ENCODE data around the gene RFC5. TPM values are rescaled to one million over a fixed set of nuclear protein-coding genes. Genes with fewer than 3 reads are reported as not detected.

Gene RFC5, protein sequence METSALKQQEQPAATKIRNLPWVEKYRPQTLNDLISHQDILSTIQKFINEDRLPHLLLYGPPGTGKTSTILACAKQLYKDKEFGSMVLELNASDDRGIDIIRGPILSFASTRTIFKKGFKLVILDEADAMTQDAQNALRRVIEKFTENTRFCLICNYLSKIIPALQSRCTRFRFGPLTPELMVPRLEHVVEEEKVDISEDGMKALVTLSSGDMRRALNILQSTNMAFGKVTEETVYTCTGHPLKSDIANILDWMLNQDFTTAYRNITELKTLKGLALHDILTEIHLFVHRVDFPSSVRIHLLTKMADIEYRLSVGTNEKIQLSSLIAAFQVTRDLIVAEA
- 21.0 TPM for polyA plus RNA-seq

DNA sequence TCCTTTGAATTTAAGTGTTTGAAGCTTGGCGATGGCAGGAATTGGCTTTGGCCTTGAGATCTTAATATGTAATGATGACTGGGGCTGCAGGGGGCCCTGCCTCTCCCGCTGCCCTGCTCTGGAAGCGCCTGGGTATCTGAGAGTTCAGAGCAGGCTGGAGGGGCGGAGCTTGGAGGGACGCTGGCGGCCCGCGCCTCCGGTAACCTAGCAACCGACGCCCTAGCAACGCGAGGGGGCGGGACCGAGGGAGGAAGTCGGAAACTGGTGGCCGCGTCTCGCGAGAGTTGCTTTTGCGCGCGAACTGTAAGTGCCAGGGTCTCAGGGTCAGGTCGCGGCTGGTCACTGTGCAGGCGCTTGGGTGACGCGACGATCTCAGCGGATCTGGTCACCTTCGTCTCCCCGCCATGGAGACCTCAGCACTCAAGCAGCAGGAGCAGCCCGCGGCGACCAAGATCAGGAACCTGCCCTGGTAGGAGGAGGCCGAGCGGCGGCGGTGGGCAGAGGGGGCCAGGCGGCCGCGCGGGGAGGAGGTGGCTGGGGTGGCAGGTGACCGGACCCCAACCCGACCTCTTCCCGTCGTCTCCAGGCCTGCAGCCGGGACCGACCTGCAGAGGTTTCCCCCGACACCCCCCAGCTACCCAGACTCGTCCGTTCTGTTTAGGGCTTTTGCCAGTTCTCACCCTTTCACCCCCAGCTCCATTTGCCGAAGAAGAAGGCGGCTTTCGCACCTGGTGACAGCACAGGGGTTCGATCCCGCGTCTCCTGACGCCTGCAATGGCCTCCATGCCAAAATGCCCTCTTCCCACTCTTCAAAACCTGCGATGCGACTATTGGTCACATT lies at the start of gene RFC5:
Gene RFC5, plus strand, starts transcription at position 280 of the 841 bp plus-strand sequence. Its CDS starts 125 bp downstream, at position 405.
- Mint-ChIP-seq H3K27ac (peak within 1 kb of the TSS; percentile 85 to 98 (median 90)), H3K4me1 (peaks cover 9 to 15% (median 10%) of the 10 kb centered on the region in 3 donors), H3K9me3 (no peaks in the 10 kb centered on the region), H3K36me3 (peaks cover 2% of the 10 kb centered on the region), H3K4me3 (peak within 1 kb of the TSS; percentile 88 to 96 (median 90)), H3K27me3 (no peaks in the 10 kb centered on the region)

DNA sequence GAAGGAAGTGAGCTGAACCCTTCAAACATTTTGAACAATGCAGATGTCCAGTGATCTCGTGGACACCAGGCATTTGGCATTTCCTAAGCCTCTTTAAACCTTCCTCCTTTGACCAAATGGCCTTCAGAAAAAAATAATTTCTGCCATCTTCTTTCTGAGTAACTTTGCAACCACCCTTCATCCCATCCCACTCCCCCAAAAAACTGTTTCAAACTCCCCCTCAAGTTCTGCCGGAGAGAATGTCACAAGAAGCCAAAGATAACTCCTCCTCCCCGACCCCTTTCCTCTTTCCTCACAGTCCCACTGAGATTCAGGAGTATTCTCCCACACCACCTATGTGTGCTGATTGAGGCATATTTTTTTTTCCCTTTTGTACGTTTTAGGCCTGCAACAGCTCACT lies 49.5 kb upstream of the RFC5 start:
- H3K27me3 Mint-ChIP-seq, result peaks cover 38% of the 10 kb centered on the region
- H3K9me3 Mint-ChIP-seq, result peaks cover 8 to 14% (median 9%) of the 10 kb centered on the region in 3 donors
- no peak overlapping the region for H3K4me3 Mint-ChIP-seq
- peaks cover 1% of the 10 kb centered on the region for H3K36me3 Mint-ChIP-seq
- peaks cover 0 to 3% (median 2%) of the 10 kb centered on the region in 3 donors for H3K4me1 Mint-ChIP-seq
- H3K27ac Mint-ChIP-seq, result no peak overlapping the region

DNA sequence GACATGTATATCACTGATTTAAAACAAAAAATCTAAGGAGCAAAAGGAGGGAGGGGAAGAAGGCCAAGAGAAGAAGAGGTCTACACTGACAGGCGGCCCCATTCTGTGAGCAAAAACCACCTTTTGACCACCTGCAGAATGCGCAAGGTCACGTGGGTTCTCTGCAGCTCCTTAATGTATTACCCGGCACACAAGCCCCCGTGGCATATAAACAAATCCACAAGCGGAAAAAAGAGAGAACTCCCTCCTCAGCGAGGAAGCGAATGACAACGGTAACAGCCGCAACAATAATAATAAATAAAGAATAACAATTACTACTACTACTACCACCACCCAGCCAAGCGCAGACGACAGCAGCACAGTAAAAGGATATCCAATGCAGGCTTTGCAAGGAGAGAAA lies 49.0 kb upstream of the RFC5 start:
- Mint-ChIP-seq H3K4me1 (peaks cover 0 to 3% (median 2%) of the 10 kb centered on the region in 3 donors), H3K4me3 (peak overlapping the region in 2 of 4 donors; percentile 1 to 77), H3K27me3 (peaks cover 35% of the 10 kb centered on the region), H3K9me3 (peaks cover 8 to 16% (median 11%) of the 10 kb centered on the region in 3 donors), H3K27ac (no peak overlapping the region), H3K36me3 (peaks cover 1% of the 10 kb centered on the region)

DNA sequence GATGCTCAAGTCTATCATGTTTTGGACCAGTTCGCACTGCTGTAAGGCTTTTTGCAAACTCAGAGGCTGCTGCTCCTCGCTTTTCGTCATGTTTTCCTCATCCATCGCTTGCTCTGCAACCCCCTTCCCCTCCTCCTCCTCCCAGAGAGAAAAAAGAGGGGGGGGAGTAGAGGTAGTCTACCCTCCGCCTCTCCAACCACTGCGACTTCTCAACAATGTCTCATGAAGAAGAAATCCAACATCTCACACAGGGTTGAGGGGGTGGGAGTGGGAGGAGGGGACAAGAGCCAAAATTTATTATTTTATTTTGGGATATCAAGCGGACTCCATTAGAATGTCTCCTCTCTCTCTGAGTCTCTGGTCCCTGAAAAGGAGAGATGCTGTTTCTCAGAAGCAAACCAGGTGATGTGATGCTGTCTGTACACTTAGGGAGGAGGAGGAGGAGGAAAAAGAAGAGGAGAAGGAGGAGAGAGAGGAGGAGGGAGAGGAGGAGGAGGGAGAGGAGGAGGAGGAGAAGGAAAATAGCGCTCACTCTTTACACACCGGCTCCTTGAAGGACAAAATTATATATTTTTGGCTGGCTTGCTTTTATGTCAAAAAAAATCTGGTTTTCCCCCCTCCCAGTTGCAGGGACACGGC lies 48.2 kb upstream of the RFC5 start:
- Mint-ChIP-seq H3K4me3 (peak overlapping the region in 3 of 4 donors; percentile 44 to 72 (median 47)), H3K27me3 (peaks cover 35% of the 10 kb centered on the region), H3K27ac (no peak overlapping the region), H3K9me3 (peaks cover 8 to 16% (median 11%) of the 10 kb centered on the region in 3 donors), H3K36me3 (peaks cover 3% of the 10 kb centered on the region), H3K4me1 (peaks cover 0 to 3% (median 2%) of the 10 kb centered on the region in 3 donors)

DNA sequence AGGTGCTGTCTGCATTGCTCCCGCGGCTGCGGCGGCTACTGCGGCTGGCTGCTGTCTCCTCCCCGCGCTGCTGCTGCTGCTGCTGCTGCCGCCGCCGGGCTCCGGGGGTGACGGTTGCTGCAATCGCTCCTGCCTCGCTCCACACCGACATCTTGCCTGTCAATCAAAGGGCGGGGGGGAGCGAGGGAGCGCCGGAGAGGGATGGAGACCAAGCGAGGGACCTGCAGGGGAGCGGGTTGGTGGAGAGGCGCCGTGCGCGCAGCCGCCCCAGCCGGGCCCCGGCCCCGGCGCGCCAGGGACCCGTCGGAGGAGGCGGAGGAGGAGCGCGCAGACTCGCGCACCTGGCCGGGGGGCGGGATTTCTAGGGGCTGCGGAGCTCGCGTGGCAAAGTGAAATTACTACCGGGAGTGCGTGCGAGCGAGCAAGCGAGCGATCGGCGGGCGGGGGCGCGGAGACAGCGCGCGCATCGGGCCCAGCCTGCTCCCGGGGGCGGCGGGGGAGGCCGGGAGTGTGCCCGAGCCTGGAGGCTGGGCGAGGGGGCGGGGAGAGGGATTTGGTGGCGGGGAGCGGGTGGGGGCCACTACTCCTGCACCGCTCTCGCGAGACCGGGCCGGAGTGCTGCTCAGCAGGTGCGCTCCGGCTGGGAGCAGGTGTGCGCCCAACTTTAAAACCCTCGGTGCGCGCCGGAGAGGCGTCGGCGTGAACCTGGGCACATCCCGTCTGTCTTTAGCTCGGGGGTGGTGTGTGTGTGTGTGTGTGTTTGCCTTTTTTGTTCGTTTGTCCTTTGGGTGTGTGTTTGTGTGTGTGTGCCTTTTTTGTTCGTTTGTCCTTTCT lies 47.5 kb upstream of the RFC5 start, which contains the start of gene KSR2:
Gene KSR2, minus strand, starts transcription at position 165 of the 834 bp plus-strand sequence. CDS start 735 bp downstream, outside the sequence.
- Mint-ChIP-seq H3K4me3 (peak within 1 kb of the TSS in 3 of 4 donors; percentile 72 to 79 (median 73)), H3K27me3 (peaks cover 34% of the 10 kb centered on the region), H3K27ac (no peak within 1 kb of the TSS), H3K36me3 (peaks cover 3% of the 10 kb centered on the region), H3K4me1 (peaks cover 0 to 3% (median 2%) of the 10 kb centered on the region in 3 donors), H3K9me3 (peaks cover 8 to 16% (median 14%) of the 10 kb centered on the region in 3 donors)

DNA sequence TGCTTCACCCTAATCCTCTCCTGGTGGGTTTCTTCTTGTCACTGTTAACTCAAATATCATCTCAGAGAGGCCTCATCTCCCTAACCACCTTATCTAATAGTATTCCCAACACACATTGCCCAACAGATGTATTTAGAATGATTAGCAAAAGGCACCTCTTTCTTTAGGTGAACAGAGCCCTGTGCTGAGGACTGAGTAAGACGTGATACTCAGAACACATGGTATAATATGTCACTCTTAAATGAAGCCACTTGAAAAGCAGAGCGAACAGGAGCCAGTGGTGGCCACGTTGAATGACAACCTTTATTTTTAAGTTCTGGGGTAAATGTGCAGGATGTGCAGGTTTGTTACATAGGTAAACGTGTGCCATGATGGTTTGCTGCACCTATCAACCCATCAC lies 46.2 kb upstream of the RFC5 start:
- H3K9me3 Mint-ChIP-seq, result peaks cover 7 to 14% (median 9%) of the 10 kb centered on the region in 3 donors
- peaks cover 0 to 3% (median 2%) of the 10 kb centered on the region in 3 donors for H3K4me1 Mint-ChIP-seq
- H3K27me3 Mint-ChIP-seq, result peaks cover 31% of the 10 kb centered on the region
- no peak overlapping the region for H3K27ac Mint-ChIP-seq
- H3K4me3 Mint-ChIP-seq, result peak overlapping the region in 1 of 4 donors; percentile 2
- peaks cover 3% of the 10 kb centered on the region for H3K36me3 Mint-ChIP-seq

DNA sequence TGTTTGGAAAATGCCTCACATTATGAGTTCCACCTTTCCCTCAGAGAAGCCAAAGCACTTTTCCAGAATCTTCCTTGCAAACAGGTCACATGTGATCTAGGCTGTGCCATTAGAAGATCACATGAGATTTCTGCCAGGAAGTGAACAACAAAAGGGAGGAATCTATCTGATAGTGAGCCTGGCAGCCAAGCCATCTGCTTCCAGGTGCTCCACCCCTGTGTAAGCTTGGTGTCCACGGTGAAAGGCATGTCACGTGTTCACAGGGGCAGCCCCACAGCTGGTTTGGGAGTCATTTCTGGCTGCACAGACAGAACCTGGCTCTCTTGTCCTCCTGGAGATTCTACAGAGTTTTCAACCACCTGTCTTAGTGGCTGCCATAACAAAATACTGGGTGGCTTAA lies 44.2 kb upstream of the RFC5 start:
- H3K36me3 Mint-ChIP-seq, result peaks cover 2% of the 10 kb centered on the region
- no peak overlapping the region for H3K4me3 Mint-ChIP-seq
- H3K9me3 Mint-ChIP-seq, result peaks cover 7 to 14% (median 10%) of the 10 kb centered on the region in 3 donors
- no peak overlapping the region for H3K27ac Mint-ChIP-seq
- peaks cover 22% of the 10 kb centered on the region for H3K27me3 Mint-ChIP-seq
- peaks cover 0 to 3% (median 2%) of the 10 kb centered on the region in 3 donors for H3K4me1 Mint-ChIP-seq

DNA sequence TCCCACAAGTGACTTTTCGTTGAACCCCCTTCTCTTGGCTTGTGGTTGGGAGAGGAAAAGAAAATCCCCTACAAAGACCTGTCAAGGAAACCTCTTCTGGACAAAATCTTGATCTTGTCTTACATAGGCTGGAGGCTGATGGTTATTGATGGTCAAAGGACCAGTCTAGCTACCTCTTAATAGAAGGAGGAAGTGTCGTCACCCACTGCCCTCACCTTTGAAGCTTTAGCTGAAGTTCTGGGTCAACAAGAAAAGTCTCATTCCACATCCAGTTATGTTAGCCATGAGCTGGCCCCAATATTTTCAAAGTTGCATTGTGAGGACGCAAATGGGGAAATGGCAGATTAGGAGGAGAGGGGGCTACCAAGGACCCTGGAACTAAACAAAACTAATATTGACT lies 41.5 kb upstream of the RFC5 start:
- Mint-ChIP-seq H3K4me3 (no peak overlapping the region), H3K27ac (no peak overlapping the region), H3K9me3 (peaks cover 7 to 17% (median 14%) of the 10 kb centered on the region in 3 donors), H3K27me3 (peaks cover 9% of the 10 kb centered on the region), H3K4me1 (no peaks in the 10 kb centered on the region), H3K36me3 (peaks cover 2% of the 10 kb centered on the region)

DNA sequence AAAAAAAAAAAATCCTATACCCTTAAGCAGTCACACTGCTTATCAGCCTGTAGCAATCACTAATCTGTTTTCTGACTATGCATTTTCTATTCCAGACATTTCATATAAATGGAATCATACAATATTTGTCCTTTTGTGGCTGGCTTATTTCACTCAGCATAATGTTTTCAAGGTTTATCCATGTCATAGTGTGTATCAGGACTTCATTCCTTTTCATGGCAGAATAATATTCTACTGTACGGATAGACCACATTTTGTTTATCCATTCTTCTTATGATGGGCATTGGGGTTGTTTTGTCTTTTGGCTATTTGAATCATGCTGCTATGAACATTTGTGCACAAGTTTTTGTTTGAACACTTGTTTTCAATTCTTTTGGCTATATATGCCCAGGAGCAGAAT lies 39.1 kb upstream of the RFC5 start:
- Mint-ChIP-seq H3K4me1 (no peaks in the 10 kb centered on the region), H3K27ac (no peak overlapping the region), H3K36me3 (peaks cover 2% of the 10 kb centered on the region), H3K4me3 (no peak overlapping the region), H3K9me3 (peaks cover 0 to 6% (median 5%) of the 10 kb centered on the region in 3 donors), H3K27me3 (peaks cover 7% of the 10 kb centered on the region)

DNA sequence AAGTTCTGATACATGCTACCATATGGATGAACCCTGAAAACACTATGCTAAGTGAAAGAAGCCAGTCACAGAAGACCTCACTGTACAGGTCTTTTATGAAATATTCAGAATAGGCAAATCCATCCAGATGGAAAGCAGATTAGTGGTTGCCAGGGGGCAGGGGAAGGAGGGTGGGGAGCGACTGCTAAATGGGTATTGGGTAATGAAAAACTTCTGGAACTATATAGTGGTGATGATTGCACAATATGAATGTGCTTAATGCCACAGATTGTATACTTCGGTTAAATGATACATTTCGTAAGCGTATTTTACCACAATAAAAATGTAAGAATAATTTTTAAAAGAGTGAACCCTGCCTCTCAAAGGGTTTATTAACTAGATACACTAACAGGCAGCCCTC lies 35.9 kb upstream of the RFC5 start:
- Mint-ChIP-seq H3K36me3 (no peaks in the 10 kb centered on the region), H3K9me3 (peaks cover 0 to 5% (median 4%) of the 10 kb centered on the region in 3 donors), H3K27me3 (peaks cover 4% of the 10 kb centered on the region), H3K4me1 (no peaks in the 10 kb centered on the region), H3K27ac (no peak overlapping the region), H3K4me3 (no peak overlapping the region)

DNA sequence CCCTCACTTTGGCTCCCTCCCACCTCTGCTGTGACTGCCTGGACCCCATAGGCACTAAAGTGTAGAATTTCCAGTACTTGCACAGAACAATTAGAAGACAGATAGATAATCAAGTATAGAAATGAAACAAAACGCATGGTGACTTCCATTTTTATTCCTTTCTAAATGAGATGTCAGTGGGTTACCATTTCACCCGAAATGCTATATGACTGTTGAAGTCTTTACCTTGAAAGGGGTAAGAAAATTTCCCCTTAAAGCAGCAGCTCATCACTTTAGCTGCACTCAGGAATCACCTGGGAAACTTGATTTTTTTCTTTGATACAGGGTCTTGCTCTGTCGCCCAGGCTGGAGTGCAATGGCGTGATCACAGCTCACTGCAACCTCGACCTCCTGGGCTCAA lies 35.2 kb upstream of the RFC5 start:
- peaks cover 0 to 5% (median 4%) of the 10 kb centered on the region in 3 donors for H3K9me3 Mint-ChIP-seq
- H3K27ac Mint-ChIP-seq, result no peak overlapping the region
- H3K4me3 Mint-ChIP-seq, result no peak overlapping the region
- H3K27me3 Mint-ChIP-seq, result peaks cover 4% of the 10 kb centered on the region
- H3K36me3 Mint-ChIP-seq, result no peaks in the 10 kb centered on the region
- no peaks in the 10 kb centered on the region for H3K4me1 Mint-ChIP-seq

DNA sequence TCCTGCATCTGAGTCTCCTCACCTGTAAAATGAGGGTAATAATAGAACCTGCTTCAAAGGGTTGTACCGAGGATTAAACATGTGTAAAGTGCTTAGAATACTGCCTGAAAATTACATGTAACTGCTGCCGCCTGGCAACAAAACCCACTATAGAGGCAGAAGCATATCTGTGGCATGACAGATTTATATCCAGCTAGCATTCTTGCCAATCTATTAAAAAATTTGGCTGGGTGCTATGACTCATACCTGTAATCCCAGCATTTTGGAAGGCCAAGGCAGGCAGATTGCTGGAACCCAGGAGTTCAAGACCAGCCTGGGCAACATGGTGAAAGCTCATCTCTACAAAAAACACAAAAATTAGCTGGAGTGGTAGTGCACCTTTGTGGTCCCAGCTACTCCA lies 31.3 kb upstream of the RFC5 start:
- H3K36me3 Mint-ChIP-seq, result no peaks in the 10 kb centered on the region
- no peaks in the 10 kb centered on the region for H3K4me1 Mint-ChIP-seq
- H3K27me3 Mint-ChIP-seq, result peaks cover 5% of the 10 kb centered on the region
- no peak overlapping the region for H3K4me3 Mint-ChIP-seq
- H3K27ac Mint-ChIP-seq, result no peak overlapping the region
- H3K9me3 Mint-ChIP-seq, result peaks cover 1 to 4% (median 3%) of the 10 kb centered on the region in 3 donors

DNA sequence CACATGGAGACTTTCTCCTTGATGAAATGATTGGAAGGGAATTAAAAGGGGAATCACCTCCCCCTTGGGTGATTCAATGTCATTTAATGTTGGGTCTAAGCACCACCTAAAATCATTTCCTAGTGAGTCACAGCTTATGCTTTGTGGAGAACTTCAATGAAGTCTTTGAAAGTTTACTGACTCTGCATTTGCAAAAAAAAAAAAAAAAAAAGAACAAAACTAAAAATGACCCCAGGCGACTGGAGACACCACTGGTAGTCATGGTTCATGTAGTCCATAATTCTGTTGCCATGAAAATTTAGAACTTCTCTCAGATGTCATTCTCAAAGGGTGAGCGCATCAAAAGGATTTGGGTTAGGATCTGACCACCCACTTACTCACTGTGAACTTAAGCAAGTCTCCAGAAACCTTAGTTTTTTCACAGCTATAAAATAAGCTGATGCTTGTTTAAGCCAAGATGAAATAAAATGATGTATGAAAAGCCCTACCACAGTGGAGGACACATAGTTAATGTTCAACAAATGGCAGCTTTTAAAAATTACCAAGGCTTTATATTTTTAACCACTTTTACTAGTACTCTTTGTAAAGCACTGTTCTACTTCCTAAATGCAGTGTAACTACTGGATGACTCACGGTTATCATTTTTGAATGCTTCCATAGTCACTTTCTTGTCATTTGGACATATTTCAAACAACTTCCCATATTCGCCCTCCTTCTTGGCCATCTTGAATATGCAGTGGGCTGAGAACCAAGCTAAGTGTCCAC lies 29.6 kb upstream of the RFC5 start:
- Mint-ChIP-seq H3K27ac (no peak overlapping the region), H3K4me3 (no peak overlapping the region), H3K9me3 (peaks cover 1 to 4% (median 3%) of the 10 kb centered on the region in 3 donors), H3K27me3 (peaks cover 5% of the 10 kb centered on the region), H3K36me3 (no peaks in the 10 kb centered on the region), H3K4me1 (no peaks in the 10 kb centered on the region)
